Dedifferentiated amniotic fluid mesenchymal stem cell (primary cell): ENCODE results near the gene PXMP2.
"Not testable (repeated sequence)": the region's sequence is repeated elsewhere in the genome, so short reads cannot be mapped to it uniquely, and the experiment has no call there.

ENCODE experiments used
- DNase-seq: peaks from one replicate; pipeline ENCODE4 v3.0.0-alpha.2; 2016; ENCODE audit errors: extremely low spot score

PXMP2 gene

DNA sequence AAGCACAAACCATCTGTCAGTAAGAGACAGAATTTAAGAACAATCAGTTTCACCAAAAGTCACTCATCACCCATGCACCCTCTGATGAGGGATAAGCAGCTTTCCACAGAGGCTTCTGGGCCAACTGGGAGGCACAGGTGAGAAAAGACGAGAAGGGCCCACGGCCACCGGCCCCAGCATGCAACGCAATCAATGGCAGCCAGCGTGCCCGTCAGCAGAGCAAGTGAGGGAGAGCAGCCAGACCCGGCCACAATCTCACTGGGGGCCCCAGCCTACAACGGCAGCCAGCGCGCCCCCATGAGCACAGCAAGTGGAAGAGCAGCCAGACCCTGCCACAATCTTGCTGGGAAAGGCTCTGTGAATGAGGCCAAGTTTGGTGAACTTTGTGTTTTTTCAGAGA, 60.9 kb downstream of the PXMP2 start:
- DNase-seq = no peak

DNA sequence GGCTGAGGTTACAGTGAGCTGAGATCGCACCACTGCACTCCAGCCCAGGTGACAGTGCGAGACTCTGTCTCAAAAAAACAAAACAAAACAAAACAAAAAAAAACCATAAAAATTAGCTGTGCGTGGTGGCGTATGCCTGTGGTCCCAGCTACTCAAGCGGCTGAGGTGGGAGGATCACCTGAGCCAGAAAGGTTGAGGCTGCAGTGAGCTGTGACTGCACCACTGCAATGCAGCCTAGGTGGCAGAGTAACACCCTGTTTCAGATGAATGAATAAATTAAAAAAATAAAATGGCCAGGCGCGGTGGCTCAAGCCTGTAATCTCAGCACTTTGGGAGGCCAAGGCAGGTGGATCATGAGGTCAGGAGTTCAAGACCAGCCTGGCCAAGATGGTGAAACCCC, 66.3 kb downstream of the PXMP2 start:
- not testable (repeated sequence) for DNase-seq

DNA sequence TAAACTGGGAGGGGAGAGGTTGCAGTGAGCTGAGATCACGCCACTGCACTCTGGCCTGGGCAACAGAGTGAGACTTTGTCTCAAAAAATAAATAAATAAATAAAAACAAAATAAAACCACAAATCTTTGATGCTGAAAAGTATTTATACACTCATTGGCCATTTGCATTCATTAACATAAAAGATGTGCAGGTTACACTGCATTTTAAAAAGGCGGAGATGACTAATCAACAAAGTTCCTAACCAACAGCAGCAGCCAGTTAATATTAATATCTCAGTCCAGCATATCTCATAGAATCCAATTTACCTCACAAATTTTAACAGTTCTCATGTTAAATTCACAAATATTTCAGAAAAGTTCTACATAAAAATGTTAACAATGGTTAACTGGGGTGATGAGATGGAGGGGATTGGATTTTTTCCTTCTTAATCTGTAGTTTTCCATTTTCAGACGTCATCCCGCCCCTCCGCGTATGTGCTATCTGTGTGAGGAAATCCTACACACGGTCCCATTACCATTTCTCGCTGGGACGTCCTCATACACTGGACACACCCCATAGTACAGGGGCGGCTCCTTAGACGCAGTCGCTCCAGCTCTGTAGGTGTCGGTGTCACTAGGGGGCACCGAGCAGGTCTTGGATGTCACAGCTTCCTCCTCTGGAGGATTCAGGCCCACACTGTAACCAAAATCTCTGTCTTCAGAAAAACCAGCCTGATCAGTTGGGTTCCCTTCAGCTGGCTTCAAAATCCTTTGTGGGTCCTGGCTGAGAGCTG, 67.0 kb downstream of the PXMP2 start:
- no peak for DNase-seq
